CD4-positive, alpha-beta memory T cell (primary cell): ENCODE results near the gene AHCYL1. TPM values are rescaled to one million over a fixed set of nuclear protein-coding genes. Genes with fewer than 3 reads are reported as not detected.

Experiments
- CTCF ChIA-PET: fragments of 350-600 bp; sonication (Branson Sonifier 250); formaldehyde crosslinking; loops from one replicate; lab custom pipeline; 2021; ENCODE audit warnings: inconsistent platforms; ENCODE audit not compliant: partially characterized antibody; lab: Charles Lee
- POLR2A ChIA-PET: fragments of 350-600 bp; sonication (Branson Sonifier 250); formaldehyde crosslinking; loops from one replicate; lab custom pipeline; 2021; ENCODE audit not compliant: partially characterized antibody; lab: Charles Lee
- DNase-seq, 5 donors: peaks; one replicate each; pipeline versions ENCODE4 v3.0.0 to v3.0.0-alpha.2; 2020 to 2022; ENCODE audit warnings: mixed read lengths in 1 of 5
- H3K27ac ChIP-seq: one replicate; pipeline ENCODE4 v1.7.0; 2013; ENCODE audit warnings: low read depth, low read length
- H3K27me3 ChIP-seq: 2 replicates; pipeline ENCODE4 v1.7.0; 2013; ENCODE audit warnings: mild to moderate bottlenecking, low read length, moderate library complexity; ENCODE audit not compliant: insufficient read depth
- H3K36me3 ChIP-seq: 2 replicates; pipeline ENCODE4 v1.7.0; 2013; ENCODE audit warnings: mild to moderate bottlenecking, low read length, moderate library complexity; ENCODE audit not compliant: insufficient read depth
- H3K4me1 ChIP-seq: 2 replicates; pipeline ENCODE4 v1.7.0; 2013; ENCODE audit warnings: mild to moderate bottlenecking, low read length, moderate library complexity; ENCODE audit not compliant: insufficient read depth
- H3K4me3 ChIP-seq, 2 donors: one replicate each; pipeline ENCODE4 v1.7.0; 2013; ENCODE audit warnings: low read length in 2 of 2, mild to moderate bottlenecking in 1 of 2
- H3K9me3 ChIP-seq, 2 donors: one replicate each; pipeline ENCODE4 v1.7.0; 2013; ENCODE audit warnings: low read length in 2 of 2, control low read depth in 1 of 2; ENCODE audit not compliant: control insufficient read depth in 1 of 2
- H3K27ac Mint-ChIP-seq, 7 donors: one replicate each; pipeline ENCODE4 v1.8.0; 2020 to 2021; ENCODE audit warnings: mixed read lengths in 7 of 7, mild to moderate bottlenecking in 6 of 7, inconsistent platforms in 3 of 7, moderate library complexity in 3 of 7
- H3K27me3 Mint-ChIP-seq, 2 donors: one replicate each; pipeline ENCODE4 v1.8.0; 2020 to 2021; ENCODE audit warnings: mixed read lengths in 2 of 2
- H3K36me3 Mint-ChIP-seq, 2 donors: one replicate each; pipeline ENCODE4 v1.8.0; 2020 to 2021; ENCODE audit warnings: mixed read lengths in 2 of 2, inconsistent platforms in 1 of 2, mild to moderate bottlenecking in 1 of 2
- H3K4me1 Mint-ChIP-seq, 4 donors: one replicate each; pipeline ENCODE4 v1.8.0; 2020 to 2021; ENCODE audit warnings: mixed read lengths in 4 of 4, mild to moderate bottlenecking in 1 of 4
- H3K4me3 Mint-ChIP-seq, 8 donors: one replicate each; pipeline ENCODE4 v1.8.0; 2020 to 2021; ENCODE audit warnings: mixed read lengths in 8 of 8, mild to moderate bottlenecking in 7 of 8, moderate library complexity in 6 of 8, inconsistent platforms in 3 of 8
- H3K9me3 Mint-ChIP-seq, 8 donors: one replicate each; pipeline ENCODE4 v1.8.0; 2020 to 2021; ENCODE audit warnings: mixed read lengths in 8 of 8, mild to moderate bottlenecking in 5 of 8, inconsistent platforms in 3 of 8, moderate library complexity in 1 of 8
- intact Hi-C: fragments of 100-400 bp; cut with micrococcal nuclease; formaldehyde crosslinking; loops from one replicate; pipeline ENCODE4 v1.15.1; 2023
- polyA plus RNA-seq, 2 donors: library from polyadenylated mRNA; unstranded; fragments of 300-500 nt; fragmentation: Illumina TruSeq; gene quantifications; one replicate each; pipeline ENCODE4 v1.2.3, GENCODE V29; 2021
- total RNA-seq, 2 experiments: library from RNA; stranded (reverse); gene quantifications; one replicate each; pipeline ENCODE4 v1.2.3, GENCODE V29; 2021

AHCYL1 gene
- total and polyA plus RNA-seq, 4 experiments from 2014 or later = 41.7 to 54.9 (median 44.7) TPM

DNA sequence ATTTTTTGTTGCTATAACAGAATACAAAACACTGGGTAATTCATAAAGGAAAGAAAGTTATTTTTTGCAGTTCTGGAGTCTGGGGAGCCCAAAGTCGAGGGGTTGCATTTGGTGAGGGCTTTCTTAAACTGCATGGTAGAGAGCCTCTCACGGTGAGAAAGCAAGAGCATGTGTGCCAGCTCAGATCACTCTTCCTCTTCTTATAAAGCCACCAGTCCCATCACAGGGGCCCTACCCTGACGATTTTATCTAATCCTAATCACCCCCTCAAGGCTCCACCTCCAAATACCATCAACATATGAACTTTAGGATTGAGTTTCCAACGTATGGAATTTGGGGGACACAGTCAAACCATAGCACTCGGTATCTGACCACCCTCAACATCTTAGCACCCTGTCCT, 48.9 kb downstream of the AHCYL1 start:
- Histone ChIP-seq H3K27ac (peak overlapping the region; percentile 97), H3K36me3 (peaks cover 8% of the 10 kb centered on the region), H3K4me1 (peaks cover 44% of the 10 kb centered on the region), H3K27me3 (no peaks in the 10 kb centered on the region), H3K4me3 (peak overlapping the region in 1 of 2 donors; percentile 44), H3K9me3 (no peaks in the 10 kb centered on the region)
- Mint-ChIP-seq H3K36me3 (peaks cover 4 to 25% of the 10 kb centered on the region in 2 donors), H3K4me3 (peak overlapping the region in 4 of 8 donors; percentile 93 to 98 (median 97)), H3K9me3 (peaks cover 0 to 6% (median 0%) of the 10 kb centered on the region in 8 donors), H3K27ac (peak overlapping the region; percentile 42 to 98 (median 94)), H3K27me3 (no peaks in the 10 kb centered on the region), H3K4me1 (peaks cover 34 to 68% (median 49%) of the 10 kb centered on the region in 4 donors)
- intact Hi-C loops = loop anchor here (5.0 kb wide), 3 partner anchors 551 to 929 kb away; partner anchors contain the start of genes ATXN7L2, LRIF1 and PSMA5
- CTCF ChIA-PET = no interaction called here
- POLR2A ChIA-PET = interaction anchor here (2.0 kb wide), 1 partner anchor 305 kb away, joined by 5 read pairs; the partner anchor contains the start of gene RBM15
- DNase-seq = no peak

DNA sequence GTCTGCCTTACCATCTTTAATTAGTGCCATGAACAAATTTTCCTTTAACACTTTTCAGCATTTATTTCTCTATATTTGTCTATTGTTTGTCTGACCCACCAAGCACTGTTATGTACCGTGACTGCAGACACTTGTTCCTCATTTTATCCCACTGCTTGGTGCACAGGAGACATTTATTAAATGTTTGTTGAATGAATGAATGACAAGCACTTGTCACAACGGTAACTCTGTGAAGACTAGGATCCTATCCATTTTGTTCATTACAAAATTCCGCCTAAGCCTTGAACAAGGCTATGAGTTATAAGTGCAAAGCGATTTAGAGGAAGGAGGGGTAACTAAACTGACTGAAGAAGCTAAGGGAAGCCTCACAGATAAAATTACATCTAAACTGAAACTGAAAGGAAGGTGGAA, 49.5 kb downstream of the AHCYL1 start:
- peak overlapping the region; percentile 44 to 80 for H3K4me3 ChIP-seq
- H3K36me3 Mint-ChIP-seq = peaks cover 10 to 31% of the 10 kb centered on the region in 2 donors
- ChIA-PET POLR2A (interaction anchor here (0.8 to 2.7 kb wide), 27 partner anchors 9 to 1342 kb away, joined by 3 to 33 read pairs (median 4); partner anchors contain the start of genes AHCYL1, ATXN7L2, GNAI3 and KCNC4), CTCF (interaction anchor here (1.2 to 9.3 kb wide), 4 partner anchors 13 to 305 kb away, joined by 3 to 120 read pairs (median 10); partner anchors contain the start of genes AHCYL1 and RBM15)
- H3K4me3 Mint-ChIP-seq = peak overlapping the region; percentile 93 to 98 (median 97)
- H3K27me3 Mint-ChIP-seq = no peaks in the 10 kb centered on the region
- peaks cover 34 to 68% (median 49%) of the 10 kb centered on the region in 4 donors for H3K4me1 Mint-ChIP-seq
- peaks cover 0 to 6% (median 0%) of the 10 kb centered on the region in 8 donors for H3K9me3 Mint-ChIP-seq
- peak overlapping the region; percentile 83 to 98 (median 95) for H3K27ac Mint-ChIP-seq
- peaks cover 44% of the 10 kb centered on the region for H3K4me1 ChIP-seq
- no peaks in the 10 kb centered on the region for H3K9me3 ChIP-seq
- H3K27me3 ChIP-seq = no peaks in the 10 kb centered on the region
- peaks cover 14% of the 10 kb centered on the region for H3K36me3 ChIP-seq
- no peak for DNase-seq
- intact Hi-C loops = loop anchor here (1.0 to 5.0 kb wide), 8 partner anchors 50 to 928 kb away; partner anchors contain the start of genes AHCYL1, ATXN7L2, LAMTOR5 and LRIF1
- H3K27ac ChIP-seq = peak overlapping the region; percentile 97

DNA sequence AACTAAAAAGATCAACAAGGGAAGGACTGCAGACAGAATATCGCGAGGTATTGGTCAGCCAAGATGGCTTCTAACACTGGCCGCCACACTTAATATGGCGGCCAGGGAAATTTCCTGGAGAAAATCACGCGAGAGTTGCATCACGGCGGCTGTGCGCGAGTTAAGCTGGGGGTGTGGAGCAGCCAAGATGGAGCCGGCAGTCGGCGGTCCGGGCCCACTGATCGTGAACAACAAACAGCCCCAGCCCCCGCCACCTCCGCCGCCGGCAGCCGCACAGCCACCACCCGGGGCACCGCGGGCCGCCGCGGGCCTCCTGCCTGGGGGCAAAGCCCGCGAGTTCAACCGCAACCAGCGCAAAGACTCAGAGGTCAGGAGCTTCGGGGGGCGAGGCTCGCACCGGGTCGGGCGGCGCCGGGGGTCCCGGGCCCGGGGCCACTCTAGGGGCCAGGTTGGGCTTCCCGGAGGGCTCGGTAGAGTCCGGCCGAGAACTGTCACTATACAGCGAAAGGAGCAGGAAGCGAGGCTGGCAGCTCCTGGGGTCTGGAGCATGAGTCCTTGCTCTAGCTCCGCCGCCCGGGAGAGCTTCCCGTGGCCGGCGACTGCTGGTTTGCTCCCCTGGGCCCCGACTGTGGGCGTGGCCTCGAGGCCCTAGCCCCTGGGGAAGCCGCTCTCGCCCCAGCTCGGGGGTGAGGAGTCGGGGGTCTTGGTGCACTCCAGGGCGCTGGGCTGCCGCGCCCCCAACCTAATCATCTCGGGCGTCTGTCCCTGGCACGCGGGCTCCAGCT, 50.1 kb downstream of the AHCYL1 start, which contains the start of gene STRIP1:
TSS of gene STRIP1 (plus strand) at position 174 of the 785 bp plus-strand sequence. CDS start at position 188, 14 bp downstream.
- Histone ChIP-seq H3K27me3 (no peaks in the 10 kb centered on the region), H3K36me3 (peaks cover 20% of the 10 kb centered on the region), H3K9me3 (no peaks in the 10 kb centered on the region), H3K4me1 (peaks cover 44% of the 10 kb centered on the region), H3K27ac (peak within 1 kb of the TSS; percentile 97), H3K4me3 (peak within 1 kb of the TSS; percentile 74 to 80)
- peaks cover 0 to 6% (median 0%) of the 10 kb centered on the region in 8 donors for H3K9me3 Mint-ChIP-seq
- peak; percentile 93 to 95 (median 95) for DNase-seq
- H3K27ac Mint-ChIP-seq = peak within 1 kb of the TSS; percentile 83 to 98 (median 95)
- POLR2A ChIA-PET = interaction anchor here (0.7 to 2.7 kb wide), 33 partner anchors 9 to 1343 kb away, joined by 3 to 33 read pairs (median 4); partner anchors contain the start of genes AHCYL1, ATXN7L2, CYB561D1 and GNAI3
- CTCF ChIA-PET = interaction anchor here (1.2 to 9.3 kb wide), 5 partner anchors 14 to 305 kb away, joined by 3 to 120 read pairs (median 5); partner anchors contain the start of genes AHCYL1 and RBM15
- intact Hi-C loops = loop anchor here (1.0 to 5.0 kb wide), 8 partner anchors 50 to 928 kb away; partner anchors contain the start of genes AHCYL1, ATXN7L2, LAMTOR5 and LRIF1
- H3K4me1 Mint-ChIP-seq = peaks cover 34 to 66% (median 48%) of the 10 kb centered on the region in 4 donors
- H3K36me3 Mint-ChIP-seq = peaks cover 13 to 37% of the 10 kb centered on the region in 2 donors
- peak within 1 kb of the TSS; percentile 93 to 98 (median 97) for H3K4me3 Mint-ChIP-seq
- H3K27me3 Mint-ChIP-seq = no peaks in the 10 kb centered on the region

DNA sequence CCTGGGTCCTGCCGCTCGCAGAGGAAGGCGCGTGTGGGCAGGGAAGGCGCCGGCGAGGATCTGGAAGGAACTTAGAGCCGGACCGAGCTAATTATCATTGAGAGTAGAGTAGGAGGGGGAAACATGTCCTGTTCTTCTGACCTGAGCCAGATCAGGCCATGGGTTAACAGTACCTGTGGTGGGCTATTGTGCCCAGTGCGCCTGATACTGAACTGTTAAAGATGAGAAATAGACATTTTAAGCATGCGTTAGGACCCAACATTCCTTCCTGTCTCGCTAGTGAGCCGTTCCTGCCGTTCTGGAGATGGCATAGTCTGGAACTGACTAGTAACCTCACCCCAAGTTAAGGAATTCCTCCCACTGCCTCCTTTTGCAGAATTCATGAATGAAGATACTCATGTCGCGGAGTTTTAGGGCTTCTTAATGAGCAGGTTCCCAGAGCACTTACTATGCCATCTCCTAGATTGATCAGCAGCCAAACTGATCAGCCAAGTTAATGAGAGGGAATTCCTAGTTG, 50.7 kb downstream of the AHCYL1 start:
- Histone ChIP-seq H3K9me3 (no peaks in the 10 kb centered on the region), H3K4me1 (peaks cover 37% of the 10 kb centered on the region), H3K27me3 (no peaks in the 10 kb centered on the region), H3K4me3 (peak overlapping the region; percentile 74 to 80), H3K27ac (peak overlapping the region; percentile 97), H3K36me3 (peaks cover 27% of the 10 kb centered on the region)
- Mint-ChIP-seq H3K27ac (peak overlapping the region; percentile 74 to 92 (median 85)), H3K9me3 (peaks cover 0 to 6% (median 0%) of the 10 kb centered on the region in 8 donors), H3K4me3 (peak overlapping the region; percentile 89 to 97 (median 92)), H3K4me1 (peaks cover 34 to 60% (median 45%) of the 10 kb centered on the region in 4 donors), H3K27me3 (no peaks in the 10 kb centered on the region), H3K36me3 (peaks cover 17 to 42% of the 10 kb centered on the region in 2 donors)
- ChIA-PET POLR2A (interaction anchor here (0.7 to 2.7 kb wide), 20 partner anchors 8 to 821 kb away, joined by 3 to 33 read pairs (median 4); partner anchors contain the start of genes ATXN7L2, CYB561D1, GNAI3 and KCNC4), CTCF (interaction anchor here (1.3 to 9.3 kb wide), 4 partner anchors 20 to 304 kb away, joined by 4 to 120 read pairs (median 10); partner anchors contain the start of genes AHCYL1 and RBM15)
- no peak for DNase-seq
- intact Hi-C loops = loop anchor here (2.0 kb wide), 1 partner anchor 840 kb away; no protein-coding TSS in a partner anchor

DNA sequence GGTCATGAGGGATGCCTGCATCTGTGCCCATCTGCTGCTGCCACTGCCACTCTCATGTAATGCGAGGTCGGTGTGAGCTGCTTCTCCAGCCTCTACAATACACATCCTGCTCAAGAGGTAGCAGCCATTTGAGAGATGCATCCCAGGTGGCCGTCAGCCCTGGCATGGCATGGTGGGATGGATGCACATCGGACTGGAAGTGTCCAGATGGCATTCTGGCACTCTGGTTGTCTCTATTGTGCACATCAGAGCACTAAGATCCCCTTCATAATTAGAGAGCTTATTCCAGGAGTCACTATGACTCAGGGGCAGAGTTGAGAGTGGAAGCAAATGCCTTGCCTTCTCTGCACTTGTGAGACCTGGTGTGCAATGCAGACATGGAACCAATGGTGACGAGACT, 53.7 kb downstream of the AHCYL1 start:
- CTCF ChIA-PET = interaction anchor here (2.2 to 9.3 kb wide), 2 partner anchors 9 to 17 kb away, joined by 10 to 120 read pairs; no protein-coding TSS in a partner anchor
- intact Hi-C loops = no loop called here
- H3K9me3 ChIP-seq = no peaks in the 10 kb centered on the region
- H3K27me3 ChIP-seq = no peaks in the 10 kb centered on the region
- Mint-ChIP-seq H3K4me1 (peaks cover 24 to 35% (median 31%) of the 10 kb centered on the region in 4 donors), H3K4me3 (no peak overlapping the region), H3K27me3 (no peaks in the 10 kb centered on the region), H3K27ac (peak overlapping the region in 1 of 7 donors; percentile 43), H3K36me3 (peaks cover 27 to 68% of the 10 kb centered on the region in 2 donors), H3K9me3 (peaks cover 0 to 2% (median 0%) of the 10 kb centered on the region in 8 donors)
- no peak for DNase-seq
- no peak overlapping the region for H3K4me3 ChIP-seq
- POLR2A ChIA-PET = no interaction called here
- peaks cover 56% of the 10 kb centered on the region for H3K36me3 ChIP-seq
- H3K4me1 ChIP-seq = peaks cover 26% of the 10 kb centered on the region
- H3K27ac ChIP-seq = no peak overlapping the region

DNA sequence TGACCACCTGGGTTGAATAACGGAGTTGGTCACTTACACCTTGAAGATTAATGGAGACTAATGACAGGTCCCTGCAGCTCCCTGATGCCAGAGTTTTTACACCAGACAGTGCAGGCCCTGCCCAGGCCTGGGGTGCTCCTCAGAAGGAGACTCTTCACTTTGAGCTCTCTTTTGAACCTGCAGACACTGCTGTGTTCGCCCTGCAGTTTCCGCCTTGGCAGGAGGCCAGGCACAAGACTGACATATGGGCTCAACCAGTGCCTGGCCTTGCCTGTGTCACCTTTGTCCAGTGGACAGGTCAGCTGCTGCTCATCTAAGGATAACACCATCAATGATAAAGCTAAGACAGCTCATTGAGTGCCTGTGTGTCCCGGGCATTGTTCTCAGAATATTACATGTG, 55.1 kb downstream of the AHCYL1 start:
- intact Hi-C loops = no loop called here
- Mint-ChIP-seq H3K27me3 (no peaks in the 10 kb centered on the region), H3K36me3 (peaks cover 36 to 73% of the 10 kb centered on the region in 2 donors)

More for the DNA sequence above, 55.1 kb downstream of the AHCYL1 start:
- no peak overlapping the region for H3K4me3 Mint-ChIP-seq
- no peak overlapping the region for H3K4me3 ChIP-seq
- DNase-seq = no peak
- H3K9me3 Mint-ChIP-seq = peaks cover 0 to 2% (median 0%) of the 10 kb centered on the region in 8 donors
- peaks cover 17% of the 10 kb centered on the region for H3K4me1 ChIP-seq
- CTCF ChIA-PET = interaction anchor here (1.0 to 9.3 kb wide), 2 partner anchors 16 to 65 kb away, joined by 5 to 120 read pairs; no protein-coding TSS in a partner anchor
- H3K36me3 ChIP-seq = peaks cover 69% of the 10 kb centered on the region
- POLR2A ChIA-PET = no interaction called here
- peaks cover 14 to 23% (median 18%) of the 10 kb centered on the region in 4 donors for H3K4me1 Mint-ChIP-seq
- no peak overlapping the region for H3K27ac ChIP-seq
- H3K27ac Mint-ChIP-seq = no peak overlapping the region
- no peaks in the 10 kb centered on the region for H3K9me3 ChIP-seq
- no peaks in the 10 kb centered on the region for H3K27me3 ChIP-seq
